ENCODE data around the gene FAM200A.

FAM200A gene

DNA sequence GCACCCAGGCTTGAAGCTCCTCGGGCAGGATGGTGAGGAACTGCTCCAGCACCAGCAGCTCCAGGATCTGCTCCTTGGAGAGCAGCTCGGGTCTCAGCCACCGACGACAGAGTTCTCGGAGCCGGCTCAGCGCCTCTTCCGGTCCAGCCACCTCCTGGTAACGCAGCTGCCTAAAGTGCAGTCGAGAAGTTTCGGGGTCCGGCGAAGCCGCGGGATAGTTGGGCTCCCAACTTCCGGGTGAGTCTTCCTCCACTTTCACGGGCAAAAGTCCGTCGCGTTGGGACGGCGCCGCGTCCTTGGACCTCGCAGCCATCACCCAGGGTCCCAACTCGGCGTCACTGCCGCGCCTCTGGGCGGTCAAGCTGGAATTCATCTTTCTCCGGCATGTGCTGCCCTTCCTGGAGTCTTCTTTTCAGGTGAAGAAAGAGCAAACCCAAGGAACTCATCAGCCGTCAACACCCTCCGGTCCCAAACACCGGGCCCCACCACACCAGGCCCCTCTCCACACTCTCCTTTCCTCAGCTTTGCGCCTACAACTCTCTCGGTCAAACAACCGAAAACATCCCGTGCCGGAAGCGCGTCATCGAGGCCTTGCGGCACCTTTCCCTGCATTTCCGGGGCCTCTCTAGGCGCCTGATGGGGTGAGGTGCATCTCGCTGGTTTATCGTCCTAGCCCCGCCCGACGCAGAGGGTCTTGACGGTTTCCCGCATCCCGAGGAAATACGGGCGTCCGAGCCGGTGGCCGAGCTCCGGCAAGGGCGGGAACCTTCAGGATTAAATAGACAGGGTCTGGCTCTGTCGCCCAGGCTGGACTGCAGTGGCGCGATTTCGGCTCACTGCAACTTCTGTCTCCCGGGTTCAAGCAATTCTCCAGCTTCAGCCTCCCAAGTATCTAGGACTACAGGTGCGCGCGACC lies 51.9 kb downstream of the FAM200A start, which contains the start of gene ZNF394 (continued):
- TF ChIP-seq ZNF394 (tag by site-specific recombination; IDR thresholded peaks at IDR 0.05; ENCODE audit: borderline replicate concordance), result peak; percentile 59; the same call in 1 of the 2 replicates
- no peak for TF ChIP-seq ZNF747 (tag by site-specific recombination; IDR thresholded peaks at IDR 0.05)
- TF ChIP-seq ZNF626 (tag by site-specific recombination; IDR thresholded peaks at IDR 0.05), result no peak
- peak; percentile 99 for TF ChIP-seq ZBTB21 (tag by site-specific recombination; IDR thresholded peaks at IDR 0.05)
- no peak for TF ChIP-seq ZNF548 (tag by site-specific recombination; IDR thresholded peaks at IDR 0.05)
- TF ChIP-seq ZNF785 (tag by site-specific recombination; IDR thresholded peaks at IDR 0.05), result no peak
- 0 out of 2 replicates have a peak, but pooled peaks have one; percentile 19 for TF ChIP-seq KLF16 (tag by site-specific recombination; IDR thresholded peaks at IDR 0.05)
- no peak for TF ChIP-seq ZNF404 (tag by site-specific recombination; IDR thresholded peaks at IDR 0.05)
- TF ChIP-seq, protein P1, sequence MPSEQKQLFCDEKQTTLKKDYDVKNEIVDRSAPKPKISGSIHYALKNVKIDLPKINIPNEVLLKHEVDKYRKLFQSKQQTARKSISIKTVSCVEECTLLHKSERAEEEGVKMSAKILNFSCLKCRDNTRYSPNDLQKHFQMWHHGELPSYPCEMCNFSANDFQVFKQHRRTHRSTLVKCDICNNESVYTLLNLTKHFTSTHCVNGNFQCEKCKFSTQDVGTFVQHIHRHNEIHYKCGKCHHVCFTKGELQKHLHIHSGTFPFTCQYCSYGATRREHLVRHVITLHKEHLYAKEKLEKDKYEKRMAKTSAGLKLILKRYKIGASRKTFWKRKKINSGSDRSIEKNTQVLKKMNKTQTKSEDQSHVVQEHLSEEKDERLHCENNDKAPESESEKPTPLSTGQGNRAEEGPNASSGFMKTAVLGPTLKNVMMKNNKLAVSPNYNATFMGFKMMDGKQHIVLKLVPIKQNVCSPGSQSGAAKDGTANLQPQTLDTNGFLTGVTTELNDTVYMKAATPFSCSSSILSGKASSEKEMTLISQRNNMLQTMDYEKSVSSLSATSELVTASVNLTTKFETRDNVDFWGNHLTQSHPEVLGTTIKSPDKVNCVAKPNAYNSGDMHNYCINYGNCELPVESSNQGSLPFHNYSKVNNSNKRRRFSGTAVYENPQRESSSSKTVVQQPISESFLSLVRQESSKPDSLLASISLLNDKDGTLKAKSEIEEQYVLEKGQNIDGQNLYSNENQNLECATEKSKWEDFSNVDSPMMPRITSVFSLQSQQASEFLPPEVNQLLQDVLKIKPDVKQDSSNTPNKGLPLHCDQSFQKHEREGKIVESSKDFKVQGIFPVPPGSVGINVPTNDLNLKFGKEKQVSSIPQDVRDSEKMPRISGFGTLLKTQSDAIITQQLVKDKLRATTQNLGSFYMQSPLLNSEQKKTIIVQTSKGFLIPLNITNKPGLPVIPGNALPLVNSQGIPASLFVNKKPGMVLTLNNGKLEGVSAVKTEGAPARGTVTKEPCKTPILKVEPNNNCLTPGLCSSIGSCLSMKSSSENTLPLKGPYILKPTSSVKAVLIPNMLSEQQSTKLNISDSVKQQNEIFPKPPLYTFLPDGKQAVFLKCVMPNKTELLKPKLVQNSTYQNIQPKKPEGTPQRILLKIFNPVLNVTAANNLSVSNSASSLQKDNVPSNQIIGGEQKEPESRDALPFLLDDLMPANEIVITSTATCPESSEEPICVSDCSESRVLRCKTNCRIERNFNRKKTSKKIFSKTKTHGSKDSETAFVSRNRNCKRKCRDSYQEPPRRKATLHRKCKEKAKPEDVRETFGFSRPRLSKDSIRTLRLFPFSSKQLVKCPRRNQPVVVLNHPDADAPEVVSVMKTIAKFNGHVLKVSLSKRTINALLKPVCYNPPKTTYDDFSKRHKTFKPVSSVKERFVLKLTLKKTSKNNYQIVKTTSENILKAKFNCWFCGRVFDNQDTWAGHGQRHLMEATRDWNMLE (tag by site-specific recombination; conservative IDR thresholded peaks at IDR 0.05; ENCODE audit: low read depth), result peak; percentile 94
- peak; percentile 76 for TF ChIP-seq SP7 (tag by site-specific recombination; IDR thresholded peaks at IDR 0.05)
- TF ChIP-seq ZBTB48 (tag by site-specific recombination; IDR thresholded peaks at IDR 0.05), result peak; percentile 33; the same call in 1 of the 2 replicates
- no peak for TF ChIP-seq ZNF221 (tag by site-specific recombination; IDR thresholded peaks at IDR 0.05; ENCODE audit: borderline replicate concordance)
- peak; percentile 97 for TF ChIP-seq ZFP69B (tag by site-specific recombination; IDR thresholded peaks at IDR 0.05)
- TF ChIP-seq ZNF629 (tag by site-specific recombination; IDR thresholded peaks at IDR 0.05), result peak; percentile 100
- TF ChIP-seq, protein P2, sequence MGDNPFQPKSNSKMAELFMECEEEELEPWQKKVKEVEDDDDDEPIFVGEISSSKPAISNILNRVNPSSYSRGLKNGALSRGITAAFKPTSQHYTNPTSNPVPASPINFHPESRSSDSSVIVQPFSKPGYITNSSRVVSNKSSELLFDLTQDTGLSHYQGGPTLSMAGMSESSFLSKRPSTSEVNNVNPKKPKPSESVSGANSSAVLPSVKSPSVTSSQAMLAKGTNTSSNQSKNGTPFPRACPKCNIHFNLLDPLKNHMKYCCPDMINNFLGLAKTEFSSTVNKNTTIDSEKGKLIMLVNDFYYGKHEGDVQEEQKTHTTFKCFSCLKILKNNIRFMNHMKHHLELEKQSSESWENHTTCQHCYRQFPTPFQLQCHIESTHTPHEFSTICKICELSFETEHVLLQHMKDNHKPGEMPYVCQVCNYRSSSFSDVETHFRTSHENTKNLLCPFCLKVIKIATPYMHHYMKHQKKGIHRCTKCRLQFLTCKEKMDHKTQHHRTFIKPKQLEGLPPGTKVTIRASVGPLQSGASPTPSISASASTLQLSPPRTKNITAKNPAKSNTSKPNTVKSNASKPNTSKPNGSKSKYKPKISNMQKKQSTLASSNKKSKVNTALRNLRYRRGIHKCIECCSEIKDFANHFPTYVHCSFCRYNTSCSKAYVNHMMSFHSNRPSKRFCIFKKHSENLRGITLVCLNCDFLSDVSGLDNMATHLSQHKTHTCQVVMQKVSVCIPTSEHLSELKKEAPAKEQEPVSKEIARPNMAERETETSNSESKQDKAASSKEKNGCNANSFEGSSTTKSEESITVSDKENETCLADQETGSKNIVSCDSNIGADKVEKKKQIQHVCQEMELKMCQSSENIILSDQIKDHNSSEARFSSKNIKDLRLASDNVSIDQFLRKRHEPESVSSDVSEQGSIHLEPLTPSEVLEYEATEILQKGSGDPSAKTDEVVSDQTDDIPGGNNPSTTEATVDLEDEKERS (tag by site-specific recombination; IDR thresholded peaks at IDR 0.05), result 0 out of 2 replicates have a peak, but pooled peaks have one; percentile 8
- TF ChIP-seq, protein P3, sequence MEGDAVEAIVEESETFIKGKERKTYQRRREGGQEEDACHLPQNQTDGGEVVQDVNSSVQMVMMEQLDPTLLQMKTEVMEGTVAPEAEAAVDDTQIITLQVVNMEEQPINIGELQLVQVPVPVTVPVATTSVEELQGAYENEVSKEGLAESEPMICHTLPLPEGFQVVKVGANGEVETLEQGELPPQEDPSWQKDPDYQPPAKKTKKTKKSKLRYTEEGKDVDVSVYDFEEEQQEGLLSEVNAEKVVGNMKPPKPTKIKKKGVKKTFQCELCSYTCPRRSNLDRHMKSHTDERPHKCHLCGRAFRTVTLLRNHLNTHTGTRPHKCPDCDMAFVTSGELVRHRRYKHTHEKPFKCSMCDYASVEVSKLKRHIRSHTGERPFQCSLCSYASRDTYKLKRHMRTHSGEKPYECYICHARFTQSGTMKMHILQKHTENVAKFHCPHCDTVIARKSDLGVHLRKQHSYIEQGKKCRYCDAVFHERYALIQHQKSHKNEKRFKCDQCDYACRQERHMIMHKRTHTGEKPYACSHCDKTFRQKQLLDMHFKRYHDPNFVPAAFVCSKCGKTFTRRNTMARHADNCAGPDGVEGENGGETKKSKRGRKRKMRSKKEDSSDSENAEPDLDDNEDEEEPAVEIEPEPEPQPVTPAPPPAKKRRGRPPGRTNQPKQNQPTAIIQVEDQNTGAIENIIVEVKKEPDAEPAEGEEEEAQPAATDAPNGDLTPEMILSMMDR (tag by site-specific recombination; IDR thresholded peaks at IDR 0.05), result peak; percentile 33; the same call in 1 of the 2 replicates
- no peak for TF ChIP-seq SCRT1 (tag by site-specific recombination; IDR thresholded peaks at IDR 0.05; ENCODE audit: borderline replicate concordance)
- TF ChIP-seq YY1 (tag by site-specific recombination; IDR thresholded peaks at IDR 0.05), result peak; percentile 58; the same call in 1 of the 2 replicates
- TF ChIP-seq, protein P4, sequence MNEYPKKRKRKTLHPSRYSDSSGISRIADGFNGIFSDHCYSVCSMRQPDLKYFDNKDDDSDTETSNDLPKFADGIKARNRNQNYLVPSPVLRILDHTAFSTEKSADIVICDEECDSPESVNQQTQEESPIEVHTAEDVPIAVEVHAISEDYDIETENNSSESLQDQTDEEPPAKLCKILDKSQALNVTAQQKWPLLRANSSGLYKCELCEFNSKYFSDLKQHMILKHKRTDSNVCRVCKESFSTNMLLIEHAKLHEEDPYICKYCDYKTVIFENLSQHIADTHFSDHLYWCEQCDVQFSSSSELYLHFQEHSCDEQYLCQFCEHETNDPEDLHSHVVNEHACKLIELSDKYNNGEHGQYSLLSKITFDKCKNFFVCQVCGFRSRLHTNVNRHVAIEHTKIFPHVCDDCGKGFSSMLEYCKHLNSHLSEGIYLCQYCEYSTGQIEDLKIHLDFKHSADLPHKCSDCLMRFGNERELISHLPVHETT (tag by site-specific recombination; IDR thresholded peaks at IDR 0.05), result peak; percentile 84
- TF ChIP-seq ZNF175 (tag by site-specific recombination; IDR thresholded peaks at IDR 0.05), result no peak
- peak; percentile 73; the same call in 1 of the 2 replicates for TF ChIP-seq ZBTB20 (tag by site-specific recombination; IDR thresholded peaks at IDR 0.05)
- no peak for TF ChIP-seq ZBTB1 (tag by site-specific recombination; IDR thresholded peaks at IDR 0.05)
- TF ChIP-seq, protein P5, sequence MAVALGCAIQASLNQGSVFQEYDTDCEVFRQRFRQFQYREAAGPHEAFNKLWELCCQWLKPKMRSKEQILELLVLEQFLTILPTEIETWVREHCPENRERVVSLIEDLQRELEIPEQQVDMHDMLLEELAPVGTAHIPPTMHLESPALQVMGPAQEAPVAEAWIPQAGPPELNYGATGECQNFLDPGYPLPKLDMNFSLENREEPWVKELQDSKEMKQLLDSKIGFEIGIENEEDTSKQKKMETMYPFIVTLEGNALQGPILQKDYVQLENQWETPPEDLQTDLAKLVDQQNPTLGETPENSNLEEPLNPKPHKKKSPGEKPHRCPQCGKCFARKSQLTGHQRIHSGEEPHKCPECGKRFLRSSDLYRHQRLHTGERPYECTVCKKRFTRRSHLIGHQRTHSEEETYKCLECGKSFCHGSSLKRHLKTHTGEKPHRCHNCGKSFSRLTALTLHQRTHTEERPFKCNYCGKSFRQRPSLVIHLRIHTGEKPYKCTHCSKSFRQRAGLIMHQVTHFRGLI (tag by site-specific recombination; IDR thresholded peaks at IDR 0.05), result peak; percentile 31; the same call in 1 of the 2 replicates
- TF ChIP-seq HOXD13 (CRISPR knock-in tag; IDR thresholded peaks at IDR 0.05; ENCODE audit: borderline replicate concordance), result no peak
- TF ChIP-seq WT1 (tag by site-specific recombination; IDR thresholded peaks at IDR 0.05), result no peak
